GM19468 (cell line): ENCODE results near the gene IL1RAPL1.

Experiments used
- ATAC-seq: cut with Tn5 transposase; IDR thresholded peaks from one replicate; pipeline ENCODE4 v1.9.1; 2021; ENCODE audit warnings: mild to moderate bottlenecking, moderate library complexity, moderate number of reproducible peaks; ENCODE audit not compliant: unreplicated experiment; ENCODE audit errors: extremely low read depth

Gene IL1RAPL1

DNA sequence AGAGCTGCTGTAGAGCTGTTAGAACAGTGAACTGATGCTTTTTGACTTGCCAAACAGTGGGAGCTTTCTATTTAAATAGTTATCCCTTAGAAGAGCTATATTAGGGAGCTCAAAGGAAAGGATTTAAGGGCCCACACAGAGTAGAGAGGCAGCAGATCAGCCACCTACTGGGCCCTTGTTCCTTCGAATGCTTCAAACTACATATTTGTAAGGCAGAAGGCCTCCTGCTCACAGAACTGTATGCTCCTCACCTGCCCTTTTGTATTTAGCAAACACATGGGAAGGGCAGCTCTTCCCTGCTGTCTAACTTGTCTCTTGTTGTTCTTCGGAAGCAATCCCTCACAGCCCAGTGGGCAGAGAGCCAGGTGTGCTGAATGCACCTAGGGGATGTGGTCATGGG is 38.0 kb downstream of the IL1RAPL1 start:
- no peak for ATAC-seq

DNA sequence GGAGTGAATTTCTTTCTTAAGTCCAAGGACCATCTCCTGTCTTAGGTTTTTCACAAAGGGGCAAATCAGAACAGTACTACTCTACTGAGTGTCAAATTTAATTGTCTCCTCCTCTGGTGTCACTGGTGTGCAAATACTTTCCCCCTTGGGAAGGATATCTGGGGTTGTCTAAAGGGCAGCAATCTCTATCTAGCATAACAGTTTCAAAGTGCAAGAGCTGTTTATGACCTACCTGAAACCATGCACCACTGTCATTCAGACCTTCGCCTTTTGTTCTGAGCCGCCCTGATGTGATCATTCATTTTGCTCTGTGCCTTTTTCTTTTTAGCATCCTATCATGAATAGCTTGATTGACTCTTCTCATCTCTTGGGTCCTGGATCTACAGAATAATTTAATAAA is 39.3 kb downstream of the IL1RAPL1 start:
- ATAC-seq: no peak

DNA sequence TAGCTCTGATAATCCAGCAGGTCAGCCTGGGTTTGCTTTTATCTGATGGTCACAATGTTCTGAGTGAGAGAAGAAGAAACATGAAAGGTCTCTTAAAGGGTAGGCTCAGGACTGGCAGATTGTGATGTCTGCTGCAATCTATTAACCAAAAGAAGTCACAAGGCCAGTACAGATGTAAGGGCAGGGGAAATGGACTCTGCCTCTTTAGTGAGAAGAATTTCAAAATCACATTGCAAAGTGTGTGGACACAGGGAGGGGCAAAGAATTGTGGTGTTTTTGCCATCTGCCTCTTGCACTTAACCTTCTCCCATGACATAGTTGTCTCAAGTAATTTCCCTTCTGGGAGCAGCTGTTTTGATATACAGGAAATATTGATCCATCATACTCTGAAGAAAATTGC is 40.9 kb downstream of the IL1RAPL1 start:
- ATAC-seq: no peak

DNA sequence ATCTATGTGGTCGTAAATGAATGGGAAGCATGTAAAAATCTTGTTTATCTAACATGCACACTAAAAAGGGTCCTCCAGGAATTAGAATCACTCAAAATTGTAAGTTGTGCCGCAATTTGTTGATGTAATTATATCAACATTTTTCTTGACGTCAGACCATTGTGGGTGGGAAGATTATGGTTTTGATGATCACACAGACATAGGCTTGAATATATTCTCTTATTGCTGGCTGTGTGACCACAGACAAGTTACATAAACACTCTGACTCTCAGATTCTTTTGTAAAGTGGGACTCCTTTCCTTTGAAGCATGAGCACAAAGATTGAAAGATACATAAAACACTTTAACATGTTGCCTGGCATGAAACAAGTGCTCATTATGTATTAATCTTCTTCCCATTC is 51.5 kb downstream of the IL1RAPL1 start:
- ATAC-seq: no peak

DNA sequence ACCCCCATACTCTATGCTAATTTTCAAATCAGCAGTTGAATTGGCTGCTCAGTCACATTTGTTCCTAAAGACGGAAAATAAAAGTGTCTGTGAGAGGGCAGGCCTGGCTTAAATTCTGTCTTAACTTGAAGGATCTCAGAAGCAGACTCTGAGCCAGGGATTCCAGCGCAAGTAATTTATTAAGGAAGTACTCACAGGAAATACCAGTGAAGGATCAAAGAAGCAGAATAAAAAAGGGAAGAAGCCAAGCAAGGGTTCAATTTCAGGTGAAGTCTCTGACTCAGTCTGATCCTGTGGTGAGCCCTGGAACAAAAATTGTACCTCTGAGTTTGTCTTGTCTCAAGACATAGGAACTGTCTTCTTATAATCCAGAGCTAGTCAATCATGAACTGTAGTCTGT is 52.2 kb downstream of the IL1RAPL1 start:
- ATAC-seq: no peak

- ATAC-seq: no peak
Observed at GRCh38 chrX:28649541-28649940, 62.3 kb downstream of the IL1RAPL1 start.

GRCh38 chrX:28651186-28651585 is 63.9 kb downstream of the IL1RAPL1 start:
- no peak for ATAC-seq

DNA sequence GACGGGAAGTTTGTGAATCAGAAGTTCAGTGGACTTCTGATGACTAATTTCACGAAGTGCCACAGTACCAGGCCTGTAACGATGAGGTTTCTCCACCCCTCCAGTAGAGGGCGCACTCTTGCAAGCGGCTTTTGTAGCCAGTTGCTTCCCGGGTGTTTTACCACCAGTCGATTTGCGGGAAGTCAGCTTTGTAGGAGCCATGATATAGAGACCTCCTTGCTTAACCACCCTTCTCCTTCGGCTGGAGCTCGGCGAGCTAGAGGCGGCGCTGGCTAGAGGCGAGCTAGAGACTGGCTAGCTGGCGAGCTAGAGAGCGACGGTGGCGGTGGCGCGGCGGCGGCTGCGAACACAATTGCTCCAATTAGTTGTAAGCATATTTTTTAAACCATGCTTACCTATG is 72.0 kb downstream of the IL1RAPL1 start:
- ATAC-seq: no peak

DNA sequence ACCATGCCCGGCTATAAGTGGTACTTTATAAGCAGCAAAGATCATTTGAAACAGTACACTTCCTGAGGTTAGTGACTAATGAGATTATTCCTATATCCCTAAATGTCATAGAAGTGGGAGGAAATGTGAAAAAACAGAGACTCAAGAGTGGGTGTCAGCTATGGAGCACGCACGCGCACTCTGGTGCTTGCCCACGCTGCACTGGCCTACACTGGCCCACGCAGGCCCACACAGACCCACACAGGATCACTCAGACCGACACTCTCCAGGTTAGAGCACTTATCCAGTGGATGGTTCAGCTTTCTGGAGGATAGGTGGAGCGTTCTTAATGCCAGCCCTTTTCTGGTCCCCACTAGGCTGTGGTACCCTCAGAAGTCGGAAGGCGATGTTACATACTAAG is 78.5 kb downstream of the IL1RAPL1 start:
- ATAC-seq: no peak

DNA sequence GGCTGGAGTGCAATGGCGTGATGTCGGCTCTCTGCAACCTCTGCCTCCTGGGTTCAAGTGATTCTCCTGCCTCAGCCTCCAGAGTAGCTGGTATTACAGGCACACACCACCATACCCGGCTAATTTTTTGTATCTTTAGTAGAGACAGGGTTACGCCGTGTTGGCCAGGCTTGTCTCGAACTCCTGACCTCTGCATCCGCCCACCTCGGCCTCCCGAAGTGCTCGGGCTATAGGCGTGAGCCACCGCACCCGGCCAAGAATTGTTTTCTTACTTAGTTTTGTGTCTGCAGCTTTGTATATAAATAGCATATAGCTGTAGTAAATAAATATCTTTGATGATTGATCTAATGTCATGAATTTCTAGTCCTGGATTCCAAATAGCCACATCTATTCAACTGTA is 81.1 kb downstream of the IL1RAPL1 start:
- no peak for ATAC-seq

- ATAC-seq: no peak
Observed at GRCh38 chrX:28668957-28669356, 81.7 kb downstream of the IL1RAPL1 start.

DNA sequence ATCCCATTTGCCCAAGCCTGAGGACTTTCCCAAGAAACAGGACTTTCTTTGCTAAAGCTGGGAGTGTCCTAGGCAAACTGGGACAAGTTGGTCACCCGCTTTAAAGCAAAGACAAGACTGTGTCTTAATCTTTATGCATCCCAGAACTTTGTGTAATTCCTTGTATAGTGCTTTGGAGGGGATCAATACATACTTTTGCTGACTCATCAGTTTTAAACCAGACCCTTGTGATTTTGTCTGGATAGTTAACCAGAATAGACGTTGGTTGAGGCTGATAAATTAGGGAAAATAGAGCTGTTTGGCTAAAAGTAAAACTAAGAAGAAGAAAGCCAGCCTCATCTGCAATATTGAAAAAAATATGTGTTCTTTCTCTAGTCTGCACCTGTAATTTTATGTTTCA is 82.8 kb downstream of the IL1RAPL1 start:
- no peak for ATAC-seq

GRCh38 chrX:28675173-28675572 is 87.9 kb downstream of the IL1RAPL1 start:
- ATAC-seq: no peak

DNA sequence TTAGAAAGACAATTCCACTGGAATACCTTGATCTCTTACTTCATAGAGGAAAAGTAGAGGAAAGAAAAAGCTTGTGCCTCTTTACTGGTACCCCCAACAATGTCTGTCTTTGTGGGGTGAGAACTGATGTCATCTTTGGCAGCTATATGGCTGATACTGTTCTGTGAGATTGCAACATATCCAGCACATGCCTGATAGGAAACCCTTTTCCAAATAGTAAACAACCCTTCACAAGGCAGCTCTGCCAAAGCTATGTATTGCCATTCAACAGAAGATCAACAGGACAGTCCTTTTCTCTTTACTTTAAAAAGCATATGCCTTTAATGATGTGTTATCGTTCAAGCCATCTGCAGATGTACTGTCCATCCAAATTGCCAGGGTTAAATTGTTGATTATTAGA is 105.9 kb downstream of the IL1RAPL1 start:
- ATAC-seq: no peak

DNA sequence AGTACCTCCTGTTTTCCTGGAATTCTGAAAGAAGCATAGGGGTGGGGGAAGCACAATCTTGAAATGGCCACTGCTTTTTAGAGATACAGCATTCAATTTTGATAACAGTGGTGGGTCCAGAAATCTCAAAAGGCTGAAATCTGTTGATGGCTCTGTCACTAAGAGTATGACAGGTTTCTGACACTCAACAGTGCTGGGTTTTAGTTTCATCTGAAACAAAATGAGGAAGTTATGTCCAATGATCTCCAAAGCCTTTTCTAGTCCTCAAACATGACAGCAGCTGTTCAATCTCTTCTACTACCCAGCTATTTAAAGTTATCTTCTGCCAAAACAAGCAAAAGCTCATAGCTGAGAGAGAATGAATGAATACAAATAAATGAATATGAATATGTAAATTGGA is 110.5 kb downstream of the IL1RAPL1 start:
- ATAC-seq: no peak

- ATAC-seq: no peak
Observed at GRCh38 chrX:28701222-28701621, 114.0 kb downstream of the IL1RAPL1 start.

DNA sequence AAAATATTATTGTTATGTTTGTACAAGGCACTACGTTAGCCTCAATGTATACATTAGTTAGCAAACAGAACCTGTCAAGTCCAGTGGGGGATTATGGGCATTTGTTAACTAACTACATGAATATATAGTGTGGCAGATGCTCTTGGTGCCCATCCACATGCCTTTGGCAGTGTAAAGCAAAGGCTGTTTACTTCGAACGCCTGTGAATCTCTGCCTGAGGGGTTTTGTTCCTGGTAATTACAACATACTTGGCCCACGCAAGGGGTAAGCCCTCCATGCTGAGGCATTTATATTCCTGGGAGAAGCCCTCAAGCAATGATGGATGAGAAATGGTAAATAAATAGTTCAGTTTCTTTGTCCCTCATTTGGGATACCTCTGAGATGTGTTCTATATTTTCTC is 119.7 kb downstream of the IL1RAPL1 start:
- no peak for ATAC-seq

DNA sequence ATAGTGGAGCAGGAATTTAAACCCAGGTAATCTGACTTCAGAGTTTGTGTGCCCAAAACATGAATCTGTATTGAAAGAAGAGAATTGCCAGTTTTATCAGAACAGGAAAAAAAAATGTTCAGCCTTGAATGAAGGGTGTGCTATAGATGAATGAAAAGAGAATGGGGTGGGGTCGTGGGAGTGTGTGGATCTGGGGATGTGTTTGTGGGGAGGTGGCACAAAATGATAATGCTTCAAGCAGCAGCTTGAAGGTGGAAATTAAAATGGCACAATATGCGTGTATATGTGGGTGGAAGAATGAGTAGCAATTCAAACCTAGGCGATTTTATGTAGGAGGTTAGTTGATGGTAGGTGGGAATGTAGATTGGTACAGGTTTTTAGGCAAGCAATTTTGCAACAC is 122.2 kb downstream of the IL1RAPL1 start:
- ATAC-seq: no peak

DNA sequence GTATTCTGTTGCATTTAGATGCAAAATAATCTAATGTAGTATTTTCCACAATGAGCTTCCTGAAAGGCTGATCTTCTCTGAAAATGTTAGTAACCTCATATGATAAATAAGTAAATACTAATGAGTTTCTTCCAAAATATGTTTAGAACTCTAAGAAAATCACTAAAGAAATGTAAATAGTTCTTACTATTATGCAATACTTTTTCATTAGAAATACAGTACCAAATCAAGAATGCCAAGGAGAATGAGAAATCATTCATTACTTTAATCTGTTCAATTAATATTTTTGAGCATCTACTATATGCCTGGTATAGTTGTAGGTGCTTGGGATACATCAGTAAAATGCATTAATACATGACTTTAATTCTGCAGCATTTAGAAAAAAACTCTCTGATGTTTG is 130.6 kb downstream of the IL1RAPL1 start:
- ATAC-seq: no peak

DNA sequence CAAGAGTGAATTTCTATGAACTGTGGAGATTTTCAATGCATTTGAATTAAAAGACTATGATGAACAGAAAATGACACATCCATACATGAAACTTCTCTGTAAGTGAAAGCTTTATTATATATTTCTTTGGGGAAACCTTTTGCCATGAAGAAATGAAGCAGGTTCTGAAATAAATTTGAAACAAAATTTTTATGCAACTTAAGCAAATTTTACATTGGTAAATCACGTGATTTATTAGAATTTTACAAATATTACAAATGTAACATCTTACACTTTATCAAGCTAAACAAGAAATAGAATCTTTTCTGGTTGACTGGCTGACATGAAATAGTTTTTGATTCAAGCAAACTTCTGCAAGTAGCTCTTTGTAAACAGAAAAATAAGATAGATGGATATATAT is 131.2 kb downstream of the IL1RAPL1 start:
- ATAC-seq: no peak

DNA sequence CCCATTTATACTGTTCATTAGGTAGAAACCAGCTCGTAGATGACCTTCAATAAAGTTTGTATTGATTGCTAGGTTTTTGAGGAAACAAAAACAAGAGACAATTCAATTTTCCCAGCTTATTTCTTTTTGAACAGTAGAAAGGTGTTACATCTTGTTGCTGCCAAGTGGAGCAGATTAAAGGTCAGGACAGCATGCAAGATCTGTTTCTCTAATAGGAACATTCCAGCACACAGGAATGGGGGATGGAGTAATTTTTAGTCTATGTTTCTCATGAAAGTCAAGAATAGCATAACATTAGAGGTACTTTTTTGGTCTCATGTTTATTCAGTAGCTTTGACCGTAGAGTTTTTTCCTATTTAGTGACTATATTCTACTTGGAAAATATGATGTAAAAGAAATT is 132.4 kb downstream of the IL1RAPL1 start:
- ATAC-seq: no peak

DNA sequence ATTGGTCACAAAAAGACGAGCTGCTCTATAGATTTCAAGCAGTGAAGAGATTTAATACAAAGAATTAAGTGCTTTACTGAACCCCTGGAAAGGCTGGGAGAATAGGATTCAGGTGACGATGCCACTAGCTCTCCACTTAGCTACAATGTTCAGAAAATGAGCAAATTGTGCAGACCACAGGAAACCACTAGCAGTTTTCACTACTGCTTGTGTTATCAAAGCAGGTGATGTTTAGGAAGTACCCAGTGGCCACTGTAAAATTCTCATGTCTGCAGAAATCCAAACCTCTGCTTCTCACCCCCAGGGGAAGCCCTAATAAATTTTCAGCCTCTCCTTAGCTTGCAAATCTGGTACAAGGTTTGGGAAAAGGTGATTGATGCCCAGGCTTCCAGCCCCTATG is 165.1 kb downstream of the IL1RAPL1 start:
- no peak for ATAC-seq

- no peak for ATAC-seq
Observed at GRCh38 chrX:28756175-28756574, 168.9 kb downstream of the IL1RAPL1 start.
